ENCODE data around the gene CFAP210. TPM values are rescaled to one million over a fixed set of nuclear protein-coding genes. Genes with fewer than 3 reads are reported as not detected.

The CFAP210 gene
- polyA plus RNA-seq, 4 donors, result 1.6 to 3.1 (median 2.6) TPM

GRCh38 chr2:169676850-169677249, 17.4 kb downstream of the CFAP210 start:
- DNase-seq (ENCODE audit: low read depth in 4 of 4, low spot score in 2 of 4), result no peak

GRCh38 chr2:169676357-169676756, 17.8 kb downstream of the CFAP210 start:
- DNase-seq (ENCODE audit: low read depth in 4 of 4, low spot score in 2 of 4), result no peak

- no peak for DNase-seq (ENCODE audit: low read depth in 4 of 4, low spot score in 2 of 4)
Measured at GRCh38 chr2:169673921-169674320, 20.3 kb downstream of the CFAP210 start.

GRCh38 chr2:169673106-169673505, 21.1 kb downstream of the CFAP210 start:
- no peak for DNase-seq (ENCODE audit: low read depth in 4 of 4, low spot score in 2 of 4)

GRCh38 chr2:169672406-169672805, 21.8 kb downstream of the CFAP210 start:
- DNase-seq (ENCODE audit: low read depth in 4 of 4, low spot score in 2 of 4), result no peak

- no peak for DNase-seq (ENCODE audit: low read depth in 4 of 4, low spot score in 2 of 4)
Measured at GRCh38 chr2:169670937-169671336, 23.3 kb downstream of the CFAP210 start.

- no peak for DNase-seq (ENCODE audit: low read depth in 4 of 4, low spot score in 2 of 4)
Measured at GRCh38 chr2:169670215-169670651, 24.0 kb downstream of the CFAP210 start.

GRCh38 chr2:169667583-169667982, 26.6 kb downstream of the CFAP210 start:
- no peak for DNase-seq (ENCODE audit: low read depth in 4 of 4, low spot score in 2 of 4)

GRCh38 chr2:169664978-169665930, 29.0 kb downstream of the CFAP210 start:
- no peak for DNase-seq (ENCODE audit: low read depth in 4 of 4, low spot score in 2 of 4)

- no peak for DNase-seq (ENCODE audit: low read depth in 4 of 4, low spot score in 2 of 4)
Measured at GRCh38 chr2:169664600-169664977, 29.6 kb downstream of the CFAP210 start.

GRCh38 chr2:169663247-169663646, 31.0 kb downstream of the CFAP210 start:
- DNase-seq (ENCODE audit: low read depth in 4 of 4, low spot score in 2 of 4), result no peak

GRCh38 chr2:169662744-169663143, 31.5 kb downstream of the CFAP210 start:
- DNase-seq (ENCODE audit: low read depth in 4 of 4, low spot score in 2 of 4), result no peak

- no peak for DNase-seq (ENCODE audit: low read depth in 4 of 4, low spot score in 2 of 4)
Measured at GRCh38 chr2:169661265-169661664, 32.9 kb downstream of the CFAP210 start.

GRCh38 chr2:169659320-169659719, 34.9 kb downstream of the CFAP210 start:
- DNase-seq (ENCODE audit: low read depth in 4 of 4, low spot score in 2 of 4), result no peak

- no peak for DNase-seq (ENCODE audit: low read depth in 4 of 4, low spot score in 2 of 4)
Measured at GRCh38 chr2:169658877-169659276, 35.3 kb downstream of the CFAP210 start.

- no peak for DNase-seq (ENCODE audit: low read depth in 4 of 4, low spot score in 2 of 4)
Measured at GRCh38 chr2:169656164-169656563, 38.0 kb downstream of the CFAP210 start.

- no peak for DNase-seq (ENCODE audit: low read depth in 4 of 4, low spot score in 2 of 4)
Measured at GRCh38 chr2:169653636-169654035, 40.6 kb downstream of the CFAP210 start.

GRCh38 chr2:169649278-169649677, 44.9 kb downstream of the CFAP210 start:
- no peak for DNase-seq (ENCODE audit: low read depth in 4 of 4, low spot score in 2 of 4)

- DNase-seq (ENCODE audit: low read depth in 4 of 4, low spot score in 2 of 4), result no peak
Measured at GRCh38 chr2:169647496-169647895, 46.7 kb downstream of the CFAP210 start.

- no peak for DNase-seq (ENCODE audit: low read depth in 4 of 4, low spot score in 2 of 4)
Measured at GRCh38 chr2:169644173-169644572, 50.0 kb downstream of the CFAP210 start.

- DNase-seq (ENCODE audit: low read depth in 4 of 4, low spot score in 2 of 4), result no peak
Measured at GRCh38 chr2:169641464-169641863, 52.7 kb downstream of the CFAP210 start.

GRCh38 chr2:169640104-169640503, 54.1 kb downstream of the CFAP210 start:
- no peak for DNase-seq (ENCODE audit: low read depth in 4 of 4, low spot score in 2 of 4)

Measured in left renal cortex interstitium (tissue), 4 donors.